Activated T-cell treated with anti-CD3 and anti-CD28 coated beads for 48 hours (primary cell): ENCODE data around the gene KLHL17.
"Not testable (repeated sequence)": the region's sequence is repeated elsewhere in the genome, so short reads cannot be mapped to it uniquely, and the experiment has no call there.

Experiments used
- DNase-seq: peaks from one replicate; pipeline ENCODE4 v3.0.0-alpha.2; 2020; ENCODE audit warnings: low read depth

Gene KLHL17

GRCh38 chr1:970242-970972 lies 10.0 kb downstream of the KLHL17 start:
- DNase-seq: no peak

GRCh38 chr1:970973-971730 lies 10.8 kb downstream of the KLHL17 start:
- no peak for DNase-seq

GRCh38 chr1:971751-972506 lies 11.5 kb downstream of the KLHL17 start:
- DNase-seq: no peak

- DNase-seq: no peak
These were observed 12.5 kb downstream of the KLHL17 start for GRCh38 chr1:972726-973458.

- no peak for DNase-seq
These were observed 13.3 kb downstream of the KLHL17 start for GRCh38 chr1:973459-974292.

GRCh38 chr1:974293-974640 lies 13.9 kb downstream of the KLHL17 start:
- DNase-seq: no peak

GRCh38 chr1:974687-975328 lies 14.4 kb downstream of the KLHL17 start:
- no peak for DNase-seq

GRCh38 chr1:975365-975764 lies 15.0 kb downstream of the KLHL17 start:
- DNase-seq: no peak

- peak; percentile 65 for DNase-seq
These were observed 15.7 kb downstream of the KLHL17 start for GRCh38 chr1:975896-976683.

- DNase-seq: not testable (repeated sequence)
These were observed 16.4 kb downstream of the KLHL17 start for GRCh38 chr1:976791-977190.

- DNase-seq: no peak
These were observed 17.9 kb downstream of the KLHL17 start for GRCh38 chr1:978069-978834.

- no peak for DNase-seq
These were observed 18.7 kb downstream of the KLHL17 start for GRCh38 chr1:978835-979743.

GRCh38 chr1:979744-980072 lies 19.3 kb downstream of the KLHL17 start:
- no peak for DNase-seq

- no peak for DNase-seq
These were observed 19.8 kb downstream of the KLHL17 start for GRCh38 chr1:980137-980571.

- no peak for DNase-seq
These were observed 20.4 kb downstream of the KLHL17 start for GRCh38 chr1:980602-981395.

- DNase-seq: no peak
These were observed 21.1 kb downstream of the KLHL17 start for GRCh38 chr1:981491-981954.

GRCh38 chr1:981955-982558 lies 21.7 kb downstream of the KLHL17 start, which contains the start of gene PERM1:
PERM1 (minus strand) TSS chr1:982093; CDS start chr1:981029, 1,064 bp downstream.
- no peak for DNase-seq
